SK-N-SH treated with all-trans-retinoic acid at 6 μM for 48 hours (cell line): ENCODE measurements around the gene KIF13A.

Experiments
- ATAC-seq: fragments of 200-7000 bp; cut with Tn5 transposase; 3 replicates; pipeline ENCODE4 v1.9.1; 2020; ENCODE audit warnings: mild to moderate bottlenecking, moderate library complexity
- BACH2 ChIP-seq: fragments of 250-450 bp; sonication (Bioruptor Pico); IDR thresholded peaks from 2 replicates; pipeline ENCODE4 v1.9.0; 2021; ENCODE audit warnings: mild to moderate bottlenecking, borderline replicate concordance
- CSDC2 ChIP-seq: fragments of 250-450 bp; sonication (Bioruptor Pico); IDR thresholded peaks from 2 replicates; pipeline ENCODE4 v1.5.0; 2020; ENCODE audit warnings: mild to moderate bottlenecking, moderate library complexity
- ESRRG ChIP-seq: fragments of 250-450 bp; sonication (Bioruptor Pico); IDR thresholded peaks from 2 replicates; pipeline ENCODE4 v1.6.1; 2021; ENCODE audit warnings: mild to moderate bottlenecking
- ISL1 ChIP-seq: fragments of 250-450 bp; sonication (Bioruptor Pico); IDR thresholded peaks from 2 replicates; pipeline ENCODE4 v2.1.2; 2022; ENCODE audit warnings: mild to moderate bottlenecking, moderate library complexity
- OSR1 ChIP-seq: fragments of 250-450 bp; sonication (Bioruptor Pico); IDR thresholded peaks from 2 replicates; pipeline ENCODE4 v1.8.0; 2022; ENCODE audit warnings: moderate library complexity, mild to moderate bottlenecking, inconsistent platforms
- PPARA ChIP-seq: fragments of 250-450 bp; sonication (Bioruptor Pico); IDR thresholded peaks from 2 replicates; pipeline ENCODE4 v1.5.0; 2020; ENCODE audit warnings: mild to moderate bottlenecking, borderline replicate concordance
- SNAI2 ChIP-seq: fragments of 250-450 bp; sonication (Bioruptor Pico); IDR thresholded peaks from 2 replicates; pipeline ENCODE4 v1.5.0; 2020; ENCODE audit warnings: mild to moderate bottlenecking, moderate library complexity
- TCF4 ChIP-seq: fragments of 250-450 bp; sonication (Bioruptor Pico); IDR thresholded peaks from 2 replicates; pipeline ENCODE4 v1.8.0; 2021; ENCODE audit warnings: mild to moderate bottlenecking, moderate library complexity, borderline replicate concordance
- TOX ChIP-seq: fragments of 250-450 bp; sonication (Bioruptor Pico); IDR thresholded peaks from 2 replicates; pipeline ENCODE4 v1.8.0; 2021; ENCODE audit warnings: mild to moderate bottlenecking, moderate library complexity, borderline replicate concordance
- ZC3H10 ChIP-seq: fragments of 250-450 bp; sonication (Bioruptor Pico); IDR thresholded peaks from 2 replicates; pipeline ENCODE4 v1.5.1; 2021; ENCODE audit warnings: mild to moderate bottlenecking, moderate library complexity
- ZFP3 ChIP-seq: fragments of 250-450 bp; sonication (Bioruptor Pico); IDR thresholded peaks from 2 replicates; pipeline ENCODE4 v1.5.0; 2020; ENCODE audit warnings: mild to moderate bottlenecking, moderate library complexity
- ZFP30 ChIP-seq: fragments of 450-650 bp; formaldehyde crosslinking; IDR thresholded peaks from 2 replicates; pipeline ENCODE4 v1.5.0; 2022; ENCODE audit warnings: mild to moderate bottlenecking, moderate library complexity
- ZNF8 ChIP-seq: fragments of 450-650 bp; formaldehyde crosslinking; IDR thresholded peaks from 2 replicates; pipeline ENCODE4 v1.5.0; 2020; ENCODE audit warnings: mild to moderate bottlenecking, moderate library complexity
- TF ChIP-seq, protein P1 (sequence below): fragments of 250-450 bp; sonication (Bioruptor Pico); IDR thresholded peaks from 2 replicates; pipeline ENCODE4 v1.5.1; 2021; ENCODE audit warnings: mild to moderate bottlenecking, moderate library complexity
- TF ChIP-seq, protein P2 (sequence below): fragments of 250-450 bp; sonication (Bioruptor Pico); IDR thresholded peaks from 2 replicates; pipeline ENCODE4 v1.8.0; 2021; ENCODE audit warnings: low read depth, mild to moderate bottlenecking, moderate library complexity, borderline replicate concordance
- TF ChIP-seq, protein P3 (sequence below): fragments of 250-450 bp; sonication (Bioruptor Pico); IDR thresholded peaks from 2 replicates; pipeline ENCODE4 v1.8.0; 2020; ENCODE audit warnings: mild to moderate bottlenecking, moderate library complexity, borderline replicate concordance
- TF ChIP-seq, protein P4 (sequence below): fragments of 250-450 bp; sonication (Bioruptor Pico); IDR thresholded peaks from 2 replicates; pipeline ENCODE4 v1.5.0; 2020; ENCODE audit warnings: mild to moderate bottlenecking, moderate library complexity
- TF ChIP-seq, protein P5 (sequence below): fragments of 250-450 bp; sonication (Bioruptor Pico); IDR thresholded peaks from 2 replicates; pipeline ENCODE4 v1.5.1; 2020; ENCODE audit warnings: low read depth, mild to moderate bottlenecking, moderate library complexity

The KIF13A gene

DNA sequence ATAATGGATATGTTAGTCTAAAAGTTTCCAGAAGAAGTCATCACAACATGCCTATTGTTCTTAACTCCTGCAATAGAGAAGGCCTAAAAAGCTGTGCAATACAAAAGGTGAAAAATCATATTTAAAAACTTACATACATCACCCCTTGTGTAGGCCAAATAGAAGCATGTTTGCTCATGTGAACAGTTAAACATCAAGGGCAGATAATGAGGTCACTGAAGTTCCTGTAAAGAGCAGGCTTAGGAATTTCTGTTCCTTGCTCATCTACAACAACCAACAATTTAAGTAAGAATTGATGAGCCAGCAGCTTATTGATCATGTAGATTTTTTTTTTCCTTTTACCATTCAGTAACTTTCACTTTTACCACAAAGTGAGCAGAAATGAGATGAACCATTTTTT lies 273.3 kb downstream of the KIF13A start:
- TF ChIP-seq ISL1 (CRISPR knock-in tag) (no peak), CSDC2 (CRISPR knock-in tag) (no peak)
- TF ChIP-seq, protein P1, sequence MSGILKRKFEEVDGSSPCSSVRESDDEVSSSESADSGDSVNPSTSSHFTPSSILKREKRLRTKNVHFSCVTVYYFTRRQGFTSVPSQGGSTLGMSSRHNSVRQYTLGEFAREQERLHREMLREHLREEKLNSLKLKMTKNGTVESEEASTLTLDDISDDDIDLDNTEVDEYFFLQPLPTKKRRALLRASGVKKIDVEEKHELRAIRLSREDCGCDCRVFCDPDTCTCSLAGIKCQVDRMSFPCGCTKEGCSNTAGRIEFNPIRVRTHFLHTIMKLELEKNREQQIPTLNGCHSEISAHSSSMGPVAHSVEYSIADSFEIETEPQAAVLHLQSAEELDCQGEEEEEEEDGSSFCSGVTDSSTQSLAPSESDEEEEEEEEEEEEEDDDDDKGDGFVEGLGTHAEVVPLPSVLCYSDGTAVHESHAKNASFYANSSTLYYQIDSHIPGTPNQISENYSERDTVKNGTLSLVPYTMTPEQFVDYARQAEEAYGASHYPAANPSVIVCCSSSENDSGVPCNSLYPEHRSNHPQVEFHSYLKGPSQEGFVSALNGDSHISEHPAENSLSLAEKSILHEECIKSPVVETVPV (CRISPR knock-in tag), result no peak
- TF ChIP-seq, protein P2, sequence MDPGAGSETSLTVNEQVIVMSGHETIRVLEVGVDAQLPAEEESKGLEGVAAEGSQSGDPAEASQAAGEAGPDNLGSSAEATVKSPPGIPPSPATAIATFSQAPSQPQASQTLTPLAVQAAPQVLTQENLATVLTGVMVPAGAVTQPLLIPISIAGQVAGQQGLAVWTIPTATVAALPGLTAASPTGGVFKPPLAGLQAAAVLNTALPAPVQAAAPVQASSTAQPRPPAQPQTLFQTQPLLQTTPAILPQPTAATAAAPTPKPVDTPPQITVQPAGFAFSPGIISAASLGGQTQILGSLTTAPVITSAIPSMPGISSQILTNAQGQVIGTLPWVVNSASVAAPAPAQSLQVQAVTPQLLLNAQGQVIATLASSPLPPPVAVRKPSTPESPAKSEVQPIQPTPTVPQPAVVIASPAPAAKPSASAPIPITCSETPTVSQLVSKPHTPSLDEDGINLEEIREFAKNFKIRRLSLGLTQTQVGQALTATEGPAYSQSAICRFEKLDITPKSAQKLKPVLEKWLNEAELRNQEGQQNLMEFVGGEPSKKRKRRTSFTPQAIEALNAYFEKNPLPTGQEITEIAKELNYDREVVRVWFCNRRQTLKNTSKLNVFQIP (CRISPR knock-in tag), result no peak
- peak; percentile 42 for ATAC-seq

DNA sequence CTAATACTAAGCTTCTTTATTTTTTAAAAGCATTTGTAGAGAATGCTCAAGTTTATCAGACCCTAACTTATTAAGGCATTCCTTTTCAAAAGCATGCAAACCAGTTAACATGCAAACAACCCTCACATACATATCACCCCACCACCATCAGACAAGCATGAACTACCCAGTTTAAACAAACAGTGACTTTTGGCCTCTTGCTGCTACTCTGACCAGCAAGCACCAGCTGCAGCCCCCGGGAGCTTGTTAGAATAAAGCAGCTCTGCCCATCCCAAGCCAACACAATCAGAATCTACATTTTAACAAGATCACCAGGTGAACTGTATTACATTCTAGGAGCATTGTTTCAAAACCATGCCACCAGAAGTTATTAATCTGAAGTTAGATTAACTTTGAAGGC lies 274.9 kb downstream of the KIF13A start:
- TF ChIP-seq ESRRG (CRISPR knock-in tag), result no peak
- TF ChIP-seq, protein P3, sequence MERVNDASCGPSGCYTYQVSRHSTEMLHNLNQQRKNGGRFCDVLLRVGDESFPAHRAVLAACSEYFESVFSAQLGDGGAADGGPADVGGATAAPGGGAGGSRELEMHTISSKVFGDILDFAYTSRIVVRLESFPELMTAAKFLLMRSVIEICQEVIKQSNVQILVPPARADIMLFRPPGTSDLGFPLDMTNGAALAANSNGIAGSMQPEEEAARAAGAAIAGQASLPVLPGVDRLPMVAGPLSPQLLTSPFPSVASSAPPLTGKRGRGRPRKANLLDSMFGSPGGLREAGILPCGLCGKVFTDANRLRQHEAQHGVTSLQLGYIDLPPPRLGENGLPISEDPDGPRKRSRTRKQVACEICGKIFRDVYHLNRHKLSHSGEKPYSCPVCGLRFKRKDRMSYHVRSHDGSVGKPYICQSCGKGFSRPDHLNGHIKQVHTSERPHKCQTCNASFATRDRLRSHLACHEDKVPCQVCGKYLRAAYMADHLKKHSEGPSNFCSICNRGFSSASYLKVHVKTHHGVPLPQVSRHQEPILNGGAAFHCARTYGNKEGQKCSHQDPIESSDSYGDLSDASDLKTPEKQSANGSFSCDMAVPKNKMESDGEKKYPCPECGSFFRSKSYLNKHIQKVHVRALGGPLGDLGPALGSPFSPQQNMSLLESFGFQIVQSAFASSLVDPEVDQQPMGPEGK (CRISPR knock-in tag), result no peak
- no peak for TF ChIP-seq TCF4 (CRISPR knock-in tag)
- no peak for TF ChIP-seq CSDC2 (CRISPR knock-in tag)
- TF ChIP-seq PPARA, result no peak
- TF ChIP-seq BACH2, result no peak
- TF ChIP-seq SNAI2 (CRISPR knock-in tag), result no peak
- TF ChIP-seq ZC3H10 (CRISPR knock-in tag), result no peak
- TF ChIP-seq ZFP30 (CRISPR knock-in tag), result no peak
- TF ChIP-seq, protein P4, sequence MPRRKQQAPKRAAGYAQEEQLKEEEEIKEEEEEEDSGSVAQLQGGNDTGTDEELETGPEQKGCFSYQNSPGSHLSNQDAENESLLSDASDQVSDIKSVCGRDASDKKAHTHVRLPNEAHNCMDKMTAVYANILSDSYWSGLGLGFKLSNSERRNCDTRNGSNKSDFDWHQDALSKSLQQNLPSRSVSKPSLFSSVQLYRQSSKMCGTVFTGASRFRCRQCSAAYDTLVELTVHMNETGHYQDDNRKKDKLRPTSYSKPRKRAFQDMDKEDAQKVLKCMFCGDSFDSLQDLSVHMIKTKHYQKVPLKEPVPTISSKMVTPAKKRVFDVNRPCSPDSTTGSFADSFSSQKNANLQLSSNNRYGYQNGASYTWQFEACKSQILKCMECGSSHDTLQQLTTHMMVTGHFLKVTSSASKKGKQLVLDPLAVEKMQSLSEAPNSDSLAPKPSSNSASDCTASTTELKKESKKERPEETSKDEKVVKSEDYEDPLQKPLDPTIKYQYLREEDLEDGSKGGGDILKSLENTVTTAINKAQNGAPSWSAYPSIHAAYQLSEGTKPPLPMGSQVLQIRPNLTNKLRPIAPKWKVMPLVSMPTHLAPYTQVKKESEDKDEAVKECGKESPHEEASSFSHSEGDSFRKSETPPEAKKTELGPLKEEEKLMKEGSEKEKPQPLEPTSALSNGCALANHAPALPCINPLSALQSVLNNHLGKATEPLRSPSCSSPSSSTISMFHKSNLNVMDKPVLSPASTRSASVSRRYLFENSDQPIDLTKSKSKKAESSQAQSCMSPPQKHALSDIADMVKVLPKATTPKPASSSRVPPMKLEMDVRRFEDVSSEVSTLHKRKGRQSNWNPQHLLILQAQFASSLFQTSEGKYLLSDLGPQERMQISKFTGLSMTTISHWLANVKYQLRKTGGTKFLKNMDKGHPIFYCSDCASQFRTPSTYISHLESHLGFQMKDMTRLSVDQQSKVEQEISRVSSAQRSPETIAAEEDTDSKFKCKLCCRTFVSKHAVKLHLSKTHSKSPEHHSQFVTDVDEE (CRISPR knock-in tag), result no peak
- TF ChIP-seq ZFP3 (CRISPR knock-in tag), result no peak
- ATAC-seq, result no peak

DNA sequence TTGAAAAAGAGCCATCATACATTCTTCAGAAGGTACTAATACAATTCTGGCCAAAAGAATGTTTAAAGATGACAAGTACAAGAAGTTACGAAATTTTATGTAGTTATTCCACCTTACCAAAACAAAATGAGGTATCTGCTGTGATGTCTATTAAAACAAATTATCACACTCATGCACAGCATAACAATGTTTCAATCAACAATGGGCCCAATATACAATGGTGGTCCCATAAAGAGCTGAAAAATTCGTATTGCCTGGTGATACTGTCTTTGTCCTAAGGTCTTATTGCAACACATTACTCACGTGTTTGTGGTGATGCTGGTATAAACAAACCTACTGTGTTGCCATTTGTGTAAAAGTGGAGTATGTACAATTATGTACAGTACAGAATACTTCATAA lies 277.1 kb downstream of the KIF13A start:
- no peak for ATAC-seq
- TF ChIP-seq, protein P5, sequence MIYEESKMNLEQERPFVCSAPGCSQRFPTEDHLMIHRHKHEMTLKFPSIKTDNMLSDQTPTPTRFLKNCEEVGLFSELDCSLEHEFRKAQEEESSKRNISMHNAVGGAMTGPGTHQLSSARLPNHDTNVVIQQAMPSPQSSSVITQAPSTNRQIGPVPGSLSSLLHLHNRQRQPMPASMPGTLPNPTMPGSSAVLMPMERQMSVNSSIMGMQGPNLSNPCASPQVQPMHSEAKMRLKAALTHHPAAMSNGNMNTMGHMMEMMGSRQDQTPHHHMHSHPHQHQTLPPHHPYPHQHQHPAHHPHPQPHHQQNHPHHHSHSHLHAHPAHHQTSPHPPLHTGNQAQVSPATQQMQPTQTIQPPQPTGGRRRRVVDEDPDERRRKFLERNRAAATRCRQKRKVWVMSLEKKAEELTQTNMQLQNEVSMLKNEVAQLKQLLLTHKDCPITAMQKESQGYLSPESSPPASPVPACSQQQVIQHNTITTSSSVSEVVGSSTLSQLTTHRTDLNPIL (CRISPR knock-in tag), result no peak
- TF ChIP-seq, protein P4 (CRISPR knock-in tag), result no peak
- TF ChIP-seq ZNF8, result no peak
- no peak for TF ChIP-seq ZFP30 (CRISPR knock-in tag)
- TF ChIP-seq TOX (CRISPR knock-in tag), result no peak
- TF ChIP-seq ZFP3 (CRISPR knock-in tag), result no peak
- TF ChIP-seq OSR1 (CRISPR knock-in tag), result no peak
- no peak for TF ChIP-seq ZC3H10 (CRISPR knock-in tag)
